M059J (cell line): Measurements from ENCODE around the gene TRIP13. TPM values are rescaled to one million over a fixed set of nuclear protein-coding genes. Genes with fewer than 3 reads are reported as not detected.
"Not testable (repeated sequence)": the region's sequence is repeated elsewhere in the genome, so short reads cannot be mapped to it uniquely, and the experiment has no call there.

Experiments
- DNase-seq: peaks from one replicate; pipeline ENCODE4 v3.0.0-alpha.2; 2012; ENCODE audit warnings: low read depth
- total RNA-seq: library from RNA; depleted of rRNA; stranded (reverse); fragments of >200 nt; shearing (Covaris generic); gene quantifications from 2 replicates; pipeline ENCODE4 v1.2.3, GENCODE V29; 2014

TRIP13 gene
- total RNA-seq, 1 experiment from 2014 or later, result 62.9 TPM

- DNase-seq, result no peak
These were observed 43.8 kb downstream of the TRIP13 start for GRCh38 chr5:936149-937144.

GRCh38 chr5:937151-937924 lies 44.7 kb downstream of the TRIP13 start:
- no peak for DNase-seq

GRCh38 chr5:939368-939767 lies 46.7 kb downstream of the TRIP13 start:
- DNase-seq, result no peak

GRCh38 chr5:940741-941140 lies 48.1 kb downstream of the TRIP13 start:
- not testable (repeated sequence) for DNase-seq

- DNase-seq, result no peak
These were observed 50.7 kb downstream of the TRIP13 start for GRCh38 chr5:943201-943917.

GRCh38 chr5:943918-944620 lies 51.4 kb downstream of the TRIP13 start:
- DNase-seq, result peak; percentile 12

- DNase-seq, result no peak
These were observed 51.9 kb downstream of the TRIP13 start for GRCh38 chr5:944621-944927.

- peak; percentile 86 for DNase-seq
These were observed 52.5 kb downstream of the TRIP13 start for GRCh38 chr5:944992-945685.

GRCh38 chr5:945691-946551 lies 53.2 kb downstream of the TRIP13 start:
- DNase-seq, result peak; percentile 42

- DNase-seq, result peak; percentile 39
These were observed 54.3 kb downstream of the TRIP13 start for GRCh38 chr5:946720-947625.

- peak; percentile 34 for DNase-seq
These were observed 55.2 kb downstream of the TRIP13 start for GRCh38 chr5:947626-948471.

GRCh38 chr5:948472-949274 lies 56.0 kb downstream of the TRIP13 start:
- DNase-seq, result no peak

- DNase-seq, result no peak
These were observed 56.5 kb downstream of the TRIP13 start for GRCh38 chr5:949275-949543.

- no peak for DNase-seq
These were observed 57.3 kb downstream of the TRIP13 start for GRCh38 chr5:949815-950560.

- DNase-seq, result no peak
These were observed 59.4 kb downstream of the TRIP13 start for GRCh38 chr5:951940-952596.
